ENCODE measurements around the gene STAT4.

STAT4 gene

GRCh38 chr2:191174442-191174841 lies 23.6 kb upstream of the STAT4 start (continued):
- TF ChIP-seq, protein P1, sequence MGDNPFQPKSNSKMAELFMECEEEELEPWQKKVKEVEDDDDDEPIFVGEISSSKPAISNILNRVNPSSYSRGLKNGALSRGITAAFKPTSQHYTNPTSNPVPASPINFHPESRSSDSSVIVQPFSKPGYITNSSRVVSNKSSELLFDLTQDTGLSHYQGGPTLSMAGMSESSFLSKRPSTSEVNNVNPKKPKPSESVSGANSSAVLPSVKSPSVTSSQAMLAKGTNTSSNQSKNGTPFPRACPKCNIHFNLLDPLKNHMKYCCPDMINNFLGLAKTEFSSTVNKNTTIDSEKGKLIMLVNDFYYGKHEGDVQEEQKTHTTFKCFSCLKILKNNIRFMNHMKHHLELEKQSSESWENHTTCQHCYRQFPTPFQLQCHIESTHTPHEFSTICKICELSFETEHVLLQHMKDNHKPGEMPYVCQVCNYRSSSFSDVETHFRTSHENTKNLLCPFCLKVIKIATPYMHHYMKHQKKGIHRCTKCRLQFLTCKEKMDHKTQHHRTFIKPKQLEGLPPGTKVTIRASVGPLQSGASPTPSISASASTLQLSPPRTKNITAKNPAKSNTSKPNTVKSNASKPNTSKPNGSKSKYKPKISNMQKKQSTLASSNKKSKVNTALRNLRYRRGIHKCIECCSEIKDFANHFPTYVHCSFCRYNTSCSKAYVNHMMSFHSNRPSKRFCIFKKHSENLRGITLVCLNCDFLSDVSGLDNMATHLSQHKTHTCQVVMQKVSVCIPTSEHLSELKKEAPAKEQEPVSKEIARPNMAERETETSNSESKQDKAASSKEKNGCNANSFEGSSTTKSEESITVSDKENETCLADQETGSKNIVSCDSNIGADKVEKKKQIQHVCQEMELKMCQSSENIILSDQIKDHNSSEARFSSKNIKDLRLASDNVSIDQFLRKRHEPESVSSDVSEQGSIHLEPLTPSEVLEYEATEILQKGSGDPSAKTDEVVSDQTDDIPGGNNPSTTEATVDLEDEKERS (tag by site-specific recombination; IDR thresholded peaks at IDR 0.05) = no peak
- no peak for TF ChIP-seq ZFP3 (tag by site-specific recombination; IDR thresholded peaks at IDR 0.05; ENCODE audit: low read depth)

- H3K4me1 ChIP-seq (ENCODE audit: control insufficient read depth, insufficient read depth, low read length) = no peaks in the 10 kb centered on the region
- ChIA-PET POLR2A (no interaction called here), CTCF (interaction anchor here (0.6 to 1.4 kb wide), 10 partner anchors 9 to 923 kb away, joined by 3 to 5 read pairs (median 4); no protein-coding TSS in a partner anchor)
- H3K36me3 ChIP-seq (ENCODE audit: control insufficient read depth in 2 of 2, insufficient read depth in 1 of 2, low read length in 2 of 2) = no peaks in the 10 kb centered on the region
- H3K27ac ChIP-seq (ENCODE audit: extremely low read depth, low read depth, low read length) = no peak overlapping the region
- H3K9me3 ChIP-seq (ENCODE audit: control insufficient read depth, insufficient read depth, low read depth, low read length) = no peaks in the 10 kb centered on the region
- H3K4me3 ChIP-seq (ENCODE audit: low read depth, low read length) = no peak overlapping the region
- no peak for TF ChIP-seq ZNF416 (tag by site-specific recombination; IDR thresholded peaks at IDR 0.05)
- TF ChIP-seq ZNF423 (tag by site-specific recombination; IDR thresholded peaks at IDR 0.05) = no peak
- TF ChIP-seq ZIC2 (tag by site-specific recombination; IDR thresholded peaks at IDR 0.05) = no peak
- no peak for TF ChIP-seq ZNF791 (tag by site-specific recombination; IDR thresholded peaks at IDR 0.05)
- TF ChIP-seq ZBTB44 (tag by site-specific recombination; IDR thresholded peaks at IDR 0.05) = no peak
- TF ChIP-seq, protein P2, sequence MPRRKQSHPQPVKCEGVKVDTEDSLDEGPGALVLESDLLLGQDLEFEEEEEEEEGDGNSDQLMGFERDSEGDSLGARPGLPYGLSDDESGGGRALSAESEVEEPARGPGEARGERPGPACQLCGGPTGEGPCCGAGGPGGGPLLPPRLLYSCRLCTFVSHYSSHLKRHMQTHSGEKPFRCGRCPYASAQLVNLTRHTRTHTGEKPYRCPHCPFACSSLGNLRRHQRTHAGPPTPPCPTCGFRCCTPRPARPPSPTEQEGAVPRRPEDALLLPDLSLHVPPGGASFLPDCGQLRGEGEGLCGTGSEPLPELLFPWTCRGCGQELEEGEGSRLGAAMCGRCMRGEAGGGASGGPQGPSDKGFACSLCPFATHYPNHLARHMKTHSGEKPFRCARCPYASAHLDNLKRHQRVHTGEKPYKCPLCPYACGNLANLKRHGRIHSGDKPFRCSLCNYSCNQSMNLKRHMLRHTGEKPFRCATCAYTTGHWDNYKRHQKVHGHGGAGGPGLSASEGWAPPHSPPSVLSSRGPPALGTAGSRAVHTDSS (tag by site-specific recombination; IDR thresholded peaks at IDR 0.05) = no peak
- TF ChIP-seq ZNF121 (tag by site-specific recombination; IDR thresholded peaks at IDR 0.05) = no peak
These were observed 22.4 kb upstream of the STAT4 start for GRCh38 chr2:191173206-191173605.

DNA sequence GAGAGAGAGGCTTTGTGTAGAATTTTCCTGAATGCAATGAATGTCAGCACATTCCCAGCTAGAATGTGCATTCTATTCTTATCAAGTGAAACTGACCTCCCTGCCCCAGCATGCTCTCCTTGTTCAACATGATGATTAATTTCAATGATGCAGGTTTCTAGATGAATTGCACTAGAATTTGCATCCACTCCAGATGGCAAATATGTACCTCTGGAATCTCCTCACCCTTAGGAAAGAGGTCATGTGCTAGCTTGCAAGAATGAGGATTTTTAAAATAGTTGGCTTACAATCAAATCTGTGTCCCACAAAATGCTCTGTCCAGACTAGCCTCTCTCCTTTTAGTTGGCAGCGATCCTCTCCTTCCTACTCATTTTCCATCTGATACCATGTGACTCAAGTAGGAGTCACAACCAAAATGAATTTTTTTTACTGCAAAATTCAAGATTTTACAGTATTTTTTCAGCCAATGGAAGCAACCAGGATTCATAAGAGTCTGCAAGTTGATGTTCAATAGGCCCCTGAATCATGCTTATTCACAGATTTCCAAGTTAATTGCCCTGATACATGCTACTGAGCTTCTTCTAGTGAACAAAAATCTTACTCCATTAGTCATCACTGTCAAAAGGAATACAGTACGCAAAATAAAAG lies 21.0 kb upstream of the STAT4 start:
- POLR2A ChIA-PET = no interaction called here
- CTCF ChIA-PET = interaction anchor here (0.6 to 2.5 kb wide), 4 partner anchors 330 to 395 kb away, joined by 3 to 14 read pairs (median 6); no protein-coding TSS in a partner anchor
- no peaks in the 10 kb centered on the region for H3K36me3 ChIP-seq (ENCODE audit: control insufficient read depth in 2 of 2, insufficient read depth in 1 of 2, low read length in 2 of 2)
- H3K9me3 ChIP-seq (ENCODE audit: control insufficient read depth, insufficient read depth, low read depth, low read length) = no peaks in the 10 kb centered on the region
- H3K4me1 ChIP-seq (ENCODE audit: control insufficient read depth, insufficient read depth, low read length) = no peaks in the 10 kb centered on the region
- TF ChIP-seq ZNF626 (tag by site-specific recombination; IDR thresholded peaks at IDR 0.05) = no peak
- TF ChIP-seq KLF8 (tag by site-specific recombination; IDR thresholded peaks at IDR 0.05) = no peak
- H3K27ac ChIP-seq (ENCODE audit: extremely low read depth, low read depth, low read length) = no peak overlapping the region
- no peak overlapping the region for H3K4me3 ChIP-seq (ENCODE audit: low read depth, low read length)

GRCh38 chr2:191171286-191171685 lies 20.5 kb upstream of the STAT4 start:
- no peak overlapping the region for H3K27ac ChIP-seq (ENCODE audit: extremely low read depth, low read depth, low read length)
- H3K9me3 ChIP-seq (ENCODE audit: control insufficient read depth, insufficient read depth, low read depth, low read length) = no peaks in the 10 kb centered on the region
- H3K4me1 ChIP-seq (ENCODE audit: control insufficient read depth, insufficient read depth, low read length) = peaks cover 3% of the 10 kb centered on the region; the same call in 1 of the 2 replicates
- ChIA-PET CTCF (interaction anchor here (0.6 to 2.5 kb wide), 8 partner anchors 93 to 794 kb away, joined by 3 to 14 read pairs (median 4); no protein-coding TSS in a partner anchor), POLR2A (no interaction called here)
- TF ChIP-seq ZBTB8A (tag by site-specific recombination; IDR thresholded peaks at IDR 0.05) (no peak), KLF16 (tag by site-specific recombination; IDR thresholded peaks at IDR 0.05) (no peak), ZNF473 (tag by site-specific recombination; IDR thresholded peaks at IDR 0.05) (no peak), ZSCAN23 (tag by site-specific recombination; IDR thresholded peaks at IDR 0.05) (no peak), ZNF19 (tag by site-specific recombination; IDR thresholded peaks at IDR 0.05; ENCODE audit: low read depth) (no peak), ATF2 (tag by site-specific recombination; IDR thresholded peaks at IDR 0.05; ENCODE audit: low read depth) (no peak)
- TF ChIP-seq, protein P3, sequence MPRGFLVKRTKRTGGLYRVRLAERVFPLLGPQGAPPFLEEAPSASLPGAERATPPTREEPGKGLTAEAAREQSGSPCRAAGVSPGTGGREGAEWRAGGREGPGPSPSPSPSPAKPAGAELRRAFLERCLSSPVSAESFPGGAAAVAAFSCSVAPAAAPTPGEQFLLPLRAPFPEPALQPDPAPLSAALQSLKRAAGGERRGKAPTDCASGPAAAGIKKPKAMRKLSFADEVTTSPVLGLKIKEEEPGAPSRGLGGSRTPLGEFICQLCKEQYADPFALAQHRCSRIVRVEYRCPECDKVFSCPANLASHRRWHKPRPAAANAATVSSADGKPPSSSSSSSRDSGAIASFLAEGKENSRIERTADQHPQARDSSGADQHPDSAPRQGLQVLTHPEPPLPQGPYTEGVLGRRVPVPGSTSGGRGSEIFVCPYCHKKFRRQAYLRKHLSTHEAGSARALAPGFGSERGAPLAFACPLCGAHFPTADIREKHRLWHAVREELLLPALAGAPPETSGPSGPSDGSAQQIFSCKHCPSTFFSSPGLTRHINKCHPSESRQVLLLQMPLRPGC (tag by site-specific recombination; IDR thresholded peaks at IDR 0.05) = no peak
- H3K36me3 ChIP-seq (ENCODE audit: control insufficient read depth in 2 of 2, insufficient read depth in 1 of 2, low read length in 2 of 2) = no peaks in the 10 kb centered on the region
- H3K4me3 ChIP-seq (ENCODE audit: low read depth, low read length) = no peak overlapping the region

Measured in HEK293 (cell line).